HG03439 (cell line): Measurements from ENCODE around the gene SLC9C2.
"Not testable (repeated sequence)": the region's sequence is repeated elsewhere in the genome, so short reads cannot be mapped to it uniquely, and the experiment has no call there.

Experiments
- ATAC-seq: cut with Tn5 transposase; IDR thresholded peaks from one replicate; pipeline ENCODE4 v1.9.1; 2021; ENCODE audit warnings: mild to moderate bottlenecking, moderate library complexity; ENCODE audit not compliant: unreplicated experiment

SLC9C2 gene

GRCh38 chr1:173590557-173590956, 12.3 kb downstream of the SLC9C2 start:
- no peak for ATAC-seq

GRCh38 chr1:173581383-173582079, 21.3 kb downstream of the SLC9C2 start:
- ATAC-seq = no peak

- no peak for ATAC-seq
Observed at GRCh38 chr1:173580658-173581057, 22.2 kb downstream of the SLC9C2 start.

GRCh38 chr1:173580071-173580470, 22.8 kb downstream of the SLC9C2 start:
- ATAC-seq = no peak

- no peak for ATAC-seq
Observed at GRCh38 chr1:173573596-173573995, 29.3 kb downstream of the SLC9C2 start.

GRCh38 chr1:173572201-173572873, 30.5 kb downstream of the SLC9C2 start:
- ATAC-seq = no peak

GRCh38 chr1:173570370-173571007, 32.4 kb downstream of the SLC9C2 start:
- ATAC-seq = no peak

- ATAC-seq = no peak
Observed at GRCh38 chr1:173568483-173568882, 34.4 kb downstream of the SLC9C2 start.

GRCh38 chr1:173563846-173564245, 39.0 kb downstream of the SLC9C2 start:
- not testable (repeated sequence) for ATAC-seq

GRCh38 chr1:173562813-173563212, 40.1 kb downstream of the SLC9C2 start:
- ATAC-seq = no peak

- ATAC-seq = no peak
Observed at GRCh38 chr1:173561263-173561662, 41.6 kb downstream of the SLC9C2 start.

GRCh38 chr1:173560285-173560880, 42.5 kb downstream of the SLC9C2 start:
- no peak for ATAC-seq

GRCh38 chr1:173555651-173556305, 47.1 kb downstream of the SLC9C2 start:
- ATAC-seq = no peak

GRCh38 chr1:173554541-173555250, 48.2 kb downstream of the SLC9C2 start:
- ATAC-seq = no peak

GRCh38 chr1:173554089-173554488, 48.8 kb downstream of the SLC9C2 start:
- ATAC-seq = no peak

- no peak for ATAC-seq
Observed at GRCh38 chr1:173553312-173553711, 49.6 kb downstream of the SLC9C2 start.

- no peak for ATAC-seq
Observed at GRCh38 chr1:173551699-173552098, 51.2 kb downstream of the SLC9C2 start.

GRCh38 chr1:173549813-173550212, 53.1 kb downstream of the SLC9C2 start:
- ATAC-seq = no peak

- ATAC-seq = no peak
Observed at GRCh38 chr1:173545688-173546087, 57.2 kb downstream of the SLC9C2 start.

GRCh38 chr1:173536223-173536622, 66.6 kb downstream of the SLC9C2 start:
- ATAC-seq = no peak

- ATAC-seq = no peak
Observed at GRCh38 chr1:173532237-173532636, 70.6 kb downstream of the SLC9C2 start.
